Measurements from ENCODE around the gene SEMA6A. TPM values are rescaled to one million over a fixed set of nuclear protein-coding genes. Genes with fewer than 3 reads are reported as not detected.

SEMA6A gene
- total and polyA plus RNA-seq, 9 of the 15 experiments (the other 6 are each of a cell fraction or from before 2014, with no cell fraction given), result 0.04 to 0.42 (median 0.18) TPM; not detected in 5

DNA sequence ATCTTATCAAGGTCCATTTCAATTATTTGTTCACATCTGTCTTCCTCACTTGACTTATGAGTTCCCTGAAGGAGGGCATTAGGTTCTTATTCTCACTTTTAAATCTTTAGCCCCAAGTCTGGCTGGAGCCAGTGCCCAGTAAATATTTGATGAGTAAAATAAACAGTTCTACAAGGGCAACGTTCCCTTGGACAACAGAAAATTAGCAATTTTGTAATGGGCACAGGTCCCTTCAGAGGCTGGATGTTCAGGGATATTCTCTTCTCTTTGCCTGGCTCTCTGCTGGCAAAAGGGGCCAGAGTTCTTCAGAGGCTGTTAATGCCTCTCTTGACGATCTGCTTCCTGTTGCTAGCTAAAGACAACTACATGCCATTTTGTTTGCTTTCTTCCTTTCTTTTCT lies 149.7 kb downstream of the SEMA6A start:
- Histone ChIP-seq H3K27me3 (ENCODE audit: control insufficient read depth in 2 of 2, insufficient read depth in 2 of 2, low read length in 2 of 2) (no peaks in the 10 kb centered on the region), H3K4me3 (no peak overlapping the region), H4K20me1 (replicated peaks; ENCODE audit: control insufficient read depth, insufficient read depth, low read length) (no peaks in the 10 kb centered on the region), H3K4me2 (ENCODE audit: insufficient read depth, low read length) (no peak overlapping the region), H3K79me2 (ENCODE audit: control insufficient read depth, insufficient read depth, low read length) (no peaks in the 10 kb centered on the region), H2AFZ (ENCODE audit: low read depth, low read length) (no peak overlapping the region), H3K9me3 (replicated peaks; ENCODE audit: control insufficient read depth, insufficient read depth, low read depth, low read length) (no peaks in the 10 kb centered on the region), H3K9ac (ENCODE audit: insufficient read depth in 1 of 2, low read depth in 2 of 2, low read length in 2 of 2) (no peak overlapping the region), H3K27ac (ENCODE audit: extremely low read depth, low read depth, low read length) (no peak overlapping the region), H3K9me1 (ENCODE audit: control insufficient read depth, insufficient read depth, low read length) (no peaks in the 10 kb centered on the region), H3K4me1 (replicated peaks in 1 of 2; ENCODE audit: control insufficient read depth in 2 of 2, insufficient read depth in 2 of 2, low read length in 2 of 2) (no peaks in the 10 kb centered on the region), H3K36me3 (ENCODE audit: control insufficient read depth, insufficient read depth, low read length) (no peaks in the 10 kb centered on the region)
- no peak for ATAC-seq
- ChIA-PET CTCF (ENCODE audit: low intra/inter-chr PET ratio) (no interaction called here), POLR2A (no interaction called here)
- in situ Hi-C loops (cut with MboI), result no loop called here
- TF ChIP-seq HMBOX1 (IDR thresholded peaks at IDR 0.05), result no peak
- no peak for TF ChIP-seq FOXJ3 (CRISPR knock-in tag; IDR thresholded peaks at IDR 0.05)
- TF ChIP-seq, protein P1, sequence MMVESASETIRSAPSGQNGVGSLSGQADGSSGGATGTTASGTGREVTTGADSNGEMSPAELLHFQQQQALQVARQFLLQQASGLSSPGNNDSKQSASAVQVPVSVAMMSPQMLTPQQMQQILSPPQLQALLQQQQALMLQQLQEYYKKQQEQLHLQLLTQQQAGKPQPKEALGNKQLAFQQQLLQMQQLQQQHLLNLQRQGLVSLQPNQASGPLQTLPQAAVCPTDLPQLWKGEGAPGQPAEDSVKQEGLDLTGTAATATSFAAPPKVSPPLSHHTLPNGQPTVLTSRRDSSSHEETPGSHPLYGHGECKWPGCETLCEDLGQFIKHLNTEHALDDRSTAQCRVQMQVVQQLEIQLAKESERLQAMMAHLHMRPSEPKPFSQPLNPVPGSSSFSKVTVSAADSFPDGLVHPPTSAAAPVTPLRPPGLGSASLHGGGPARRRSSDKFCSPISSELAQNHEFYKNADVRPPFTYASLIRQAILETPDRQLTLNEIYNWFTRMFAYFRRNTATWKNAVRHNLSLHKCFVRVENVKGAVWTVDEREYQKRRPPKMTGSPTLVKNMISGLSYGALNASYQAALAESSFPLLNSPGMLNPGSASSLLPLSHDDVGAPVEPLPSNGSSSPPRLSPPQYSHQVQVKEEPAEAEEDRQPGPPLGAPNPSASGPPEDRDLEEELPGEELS (CRISPR knock-in tag; IDR thresholded peaks at IDR 0.05; ENCODE audit: borderline replicate concordance), result no peak
- no peak for FAIRE-seq
- DNase-seq (ENCODE audit: extremely low read depth in 1 of 4, low spot score in 3 of 4), result no peak
- BruUV-seq (replicated peaks), result no TSS peak
- intact Hi-C loops (cut with micrococcal nuclease), result loop anchor here (5.0 kb wide), 1 partner anchor 288 kb away; no protein-coding TSS in a partner anchor
- WGBS (ENCODE audit: insufficient coverage, low coverage, missing lambda C conversion rate), result 3% methylated on average over 2 of the region's 2 CpGs

Data from K562 (cell line).